WERI-Rb-1 (cell line): Measurements from ENCODE around the gene DCTD.

Source experiments
- DNase-seq: peaks from one replicate; pipeline ENCODE4 v3.0.0-alpha.2; 2020
- H3K27ac ChIP-seq: fragments of 250-450 bp; sonication (Bioruptor Pico); 2 replicates; pipeline ENCODE4 v1.5.1; 2020; ENCODE audit warnings: mild to moderate bottlenecking, moderate library complexity
- H3K27me3 ChIP-seq: fragments of 250-450 bp; sonication (Bioruptor Pico); 2 replicates; pipeline ENCODE4 v1.5.1; 2021; ENCODE audit warnings: mild to moderate bottlenecking, low read depth, moderate library complexity; ENCODE audit not compliant: insufficient read depth, severe bottlenecking
- H3K36me3 ChIP-seq: fragments of 250-450 bp; sonication (Bioruptor Pico); 2 replicates; pipeline ENCODE4 v1.5.1; 2020; ENCODE audit warnings: mild to moderate bottlenecking, moderate library complexity
- H3K4me3 ChIP-seq: 2 replicates; pipeline ENCODE4 v1.5.1; 2011; ENCODE audit warnings: low read depth, mild to moderate bottlenecking, control low read depth, low read length
- H3K9me3 ChIP-seq: fragments of 250-450 bp; sonication (Bioruptor Pico); 2 replicates; pipeline ENCODE4 v1.5.1; 2021; ENCODE audit warnings: mild to moderate bottlenecking, moderate library complexity; ENCODE audit not compliant: severe bottlenecking
- CTCF ChIP-seq: IDR thresholded peaks from 2 replicates; pipeline ENCODE4 v1.5.1; 2011; ENCODE audit warnings: low read depth, mild to moderate bottlenecking, control low read depth, inconsistent platforms, low read length

DCTD gene

GRCh38 chr4:182896421-182896820, 20.8 kb downstream of the DCTD start:
- Histone ChIP-seq H3K4me3 (no peak overlapping the region), H3K9me3 (no peaks in the 10 kb centered on the region), H3K36me3 (peaks cover 81% of the 10 kb centered on the region), H3K27ac (no peak overlapping the region), H3K27me3 (no peaks in the 10 kb centered on the region)
- no peak for DNase-seq
- TF ChIP-seq CTCF = no peak

GRCh38 chr4:182895791-182896292, 21.3 kb downstream of the DCTD start:
- H3K27me3 ChIP-seq = no peaks in the 10 kb centered on the region
- DNase-seq = no peak

DNA sequence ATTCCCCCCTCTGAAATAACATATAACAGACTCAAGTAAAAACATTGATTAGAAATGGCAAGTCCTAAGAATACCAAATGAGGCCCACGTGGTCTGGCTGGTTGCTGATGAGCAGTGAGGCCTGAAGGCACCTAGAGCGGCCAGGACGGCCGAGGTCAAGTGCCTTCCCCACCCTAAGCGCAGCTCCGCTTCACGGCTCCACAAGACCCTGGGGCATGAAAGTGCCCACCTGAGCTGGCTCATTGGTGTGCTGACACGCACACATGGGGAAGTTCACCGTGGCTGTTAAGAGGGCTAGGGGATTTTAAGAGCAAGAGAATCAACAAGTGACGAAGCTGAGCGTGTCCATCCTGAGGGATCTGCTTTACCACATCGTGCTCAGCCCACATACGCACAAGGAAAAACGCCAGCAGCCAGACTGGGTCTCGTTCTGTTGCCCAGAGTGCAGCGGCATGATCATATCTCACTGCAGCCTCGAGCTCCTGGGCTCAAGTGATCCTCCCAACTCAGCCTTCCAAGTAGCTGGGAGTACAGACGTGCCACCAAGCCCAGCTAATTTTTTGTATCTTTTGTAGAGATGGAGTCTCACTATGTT, 22.4 kb downstream of the DCTD start:
- Histone ChIP-seq H3K4me3 (no peak overlapping the region), H3K27ac (no peak overlapping the region), H3K9me3 (no peaks in the 10 kb centered on the region), H3K36me3 (peaks cover 89% of the 10 kb centered on the region), H3K27me3 (no peaks in the 10 kb centered on the region)
- no peak for TF ChIP-seq CTCF
- DNase-seq = no peak

More at GRCh38 chr4:182895791-182896292, 21.3 kb downstream of the DCTD start:
- no peak for TF ChIP-seq CTCF
- peaks cover 87% of the 10 kb centered on the region for H3K36me3 ChIP-seq
- no peaks in the 10 kb centered on the region for H3K9me3 ChIP-seq
- H3K4me3 ChIP-seq = no peak overlapping the region
- no peak overlapping the region for H3K27ac ChIP-seq

GRCh38 chr4:182893474-182894080, 23.6 kb downstream of the DCTD start:
- peaks cover 89% of the 10 kb centered on the region for H3K36me3 ChIP-seq
- TF ChIP-seq CTCF = no peak
- no peaks in the 10 kb centered on the region for H3K9me3 ChIP-seq
- H3K4me3 ChIP-seq = no peak overlapping the region
- H3K27me3 ChIP-seq = no peaks in the 10 kb centered on the region
- DNase-seq = no peak
- H3K27ac ChIP-seq = no peak overlapping the region

DNA sequence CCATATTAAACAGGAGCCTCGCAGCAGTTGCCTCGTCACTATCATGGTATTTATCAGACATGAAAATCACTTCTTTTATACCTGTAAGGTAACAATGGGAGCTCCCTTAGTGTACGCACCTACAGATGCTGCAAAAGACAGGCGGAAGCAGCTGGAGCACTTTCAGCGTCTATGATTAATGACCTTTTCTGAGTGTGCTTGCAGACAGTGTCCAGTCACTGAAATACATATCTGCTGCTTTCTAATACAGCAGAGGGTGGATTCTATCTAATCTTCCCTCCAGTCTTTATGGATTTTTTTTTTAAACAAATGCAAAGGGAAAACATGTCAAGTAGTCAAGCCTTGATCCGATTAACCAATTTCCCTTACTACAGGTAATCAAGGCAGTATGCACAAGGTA, 24.1 kb downstream of the DCTD start:
- Histone ChIP-seq H3K36me3 (peaks cover 89% of the 10 kb centered on the region), H3K4me3 (no peak overlapping the region), H3K27ac (no peak overlapping the region), H3K27me3 (no peaks in the 10 kb centered on the region), H3K9me3 (no peaks in the 10 kb centered on the region)
- TF ChIP-seq CTCF = no peak
- no peak for DNase-seq
